ENCODE measurements around the gene CDH4.
"Not testable (repeated sequence)": the region's sequence is repeated elsewhere in the genome, so short reads cannot be mapped to it uniquely, and the experiment has no call there.

The CDH4 gene

GRCh38 chr20:61389077-61389476 is 137.0 kb downstream of the CDH4 start:
- H3K4me3 ChIP-seq (ENCODE audit: low read length), result no peak overlapping the region
- TF ChIP-seq ZNF274 (IDR thresholded peaks at IDR 0.05; ENCODE audit: low read depth, low read length), result no peak

GRCh38 chr20:61391185-61391584 is 139.1 kb downstream of the CDH4 start:
- no peak for TF ChIP-seq ZNF274 (IDR thresholded peaks at IDR 0.05; ENCODE audit: low read depth, low read length)
- no peak overlapping the region for H3K4me3 ChIP-seq (ENCODE audit: low read length)

GRCh38 chr20:61391812-61392520 is 139.9 kb downstream of the CDH4 start:
- H3K4me3 ChIP-seq (ENCODE audit: low read length), result no peak overlapping the region
- TF ChIP-seq ZNF274 (IDR thresholded peaks at IDR 0.05; ENCODE audit: low read depth, low read length), result no peak

- H3K4me3 ChIP-seq (ENCODE audit: low read length), result no peak overlapping the region
- TF ChIP-seq ZNF274 (IDR thresholded peaks at IDR 0.05; ENCODE audit: low read depth, low read length), result no peak
Measured at GRCh38 chr20:61394088-61394799, 142.2 kb downstream of the CDH4 start.

- no peak overlapping the region for H3K4me3 ChIP-seq (ENCODE audit: low read length)
- TF ChIP-seq ZNF274 (IDR thresholded peaks at IDR 0.05; ENCODE audit: low read depth, low read length), result no peak
Measured at GRCh38 chr20:61396262-61396848, 144.3 kb downstream of the CDH4 start.

GRCh38 chr20:61397146-61397545 is 145.1 kb downstream of the CDH4 start:
- no peak overlapping the region for H3K4me3 ChIP-seq (ENCODE audit: low read length)
- TF ChIP-seq ZNF274 (IDR thresholded peaks at IDR 0.05; ENCODE audit: low read depth, low read length), result no peak

- no peak for TF ChIP-seq ZNF274 (IDR thresholded peaks at IDR 0.05; ENCODE audit: low read depth, low read length)
Measured at GRCh38 chr20:61397790-61398189, 145.7 kb downstream of the CDH4 start.

GRCh38 chr20:61399433-61399832 is 147.4 kb downstream of the CDH4 start:
- no peak overlapping the region for H3K4me3 ChIP-seq (ENCODE audit: low read length)
- no peak for TF ChIP-seq ZNF274 (IDR thresholded peaks at IDR 0.05; ENCODE audit: low read depth, low read length)

More at GRCh38 chr20:61397790-61398189, 145.7 kb downstream of the CDH4 start:
- H3K4me3 ChIP-seq (ENCODE audit: low read length), result no peak overlapping the region

GRCh38 chr20:61400499-61400898 is 148.4 kb downstream of the CDH4 start:
- no peak for TF ChIP-seq ZNF274 (IDR thresholded peaks at IDR 0.05; ENCODE audit: low read depth, low read length)
- H3K4me3 ChIP-seq (ENCODE audit: low read length), result no peak overlapping the region

GRCh38 chr20:61404303-61404702 is 152.2 kb downstream of the CDH4 start:
- no peak for TF ChIP-seq ZNF274 (IDR thresholded peaks at IDR 0.05; ENCODE audit: low read depth, low read length)
- H3K4me3 ChIP-seq (ENCODE audit: low read length), result no peak overlapping the region

GRCh38 chr20:61405007-61405406 is 152.9 kb downstream of the CDH4 start:
- no peak for TF ChIP-seq ZNF274 (IDR thresholded peaks at IDR 0.05; ENCODE audit: low read depth, low read length)

GRCh38 chr20:61406773-61407172 is 154.7 kb downstream of the CDH4 start:
- not testable (repeated sequence) for H3K4me3 ChIP-seq (ENCODE audit: low read length)

More at GRCh38 chr20:61405007-61405406, 152.9 kb downstream of the CDH4 start:
- H3K4me3 ChIP-seq (ENCODE audit: low read length), result no peak overlapping the region

GRCh38 chr20:61407561-61407960 is 155.5 kb downstream of the CDH4 start:
- no peak for TF ChIP-seq ZNF274 (IDR thresholded peaks at IDR 0.05; ENCODE audit: low read depth, low read length)

GRCh38 chr20:61408951-61409740 is 157.1 kb downstream of the CDH4 start:
- TF ChIP-seq ZNF274 (IDR thresholded peaks at IDR 0.05; ENCODE audit: low read depth, low read length), result no peak
- no peak overlapping the region for H3K4me3 ChIP-seq (ENCODE audit: low read length)

More at GRCh38 chr20:61407561-61407960, 155.5 kb downstream of the CDH4 start:
- H3K4me3 ChIP-seq (ENCODE audit: low read length), result no peak overlapping the region

Measured in GM08714 (cell line).